LNCAP (cell line): ENCODE measurements around the gene FTH1.

ENCODE experiments used
- TF ChIP-seq, protein P1 (sequence below): fragments of 450-650 bp; IDR thresholded peaks from 2 replicates; pipeline ENCODE4 v1.5.1; 2017; ENCODE audit warnings: mild to moderate bottlenecking

Gene FTH1

DNA sequence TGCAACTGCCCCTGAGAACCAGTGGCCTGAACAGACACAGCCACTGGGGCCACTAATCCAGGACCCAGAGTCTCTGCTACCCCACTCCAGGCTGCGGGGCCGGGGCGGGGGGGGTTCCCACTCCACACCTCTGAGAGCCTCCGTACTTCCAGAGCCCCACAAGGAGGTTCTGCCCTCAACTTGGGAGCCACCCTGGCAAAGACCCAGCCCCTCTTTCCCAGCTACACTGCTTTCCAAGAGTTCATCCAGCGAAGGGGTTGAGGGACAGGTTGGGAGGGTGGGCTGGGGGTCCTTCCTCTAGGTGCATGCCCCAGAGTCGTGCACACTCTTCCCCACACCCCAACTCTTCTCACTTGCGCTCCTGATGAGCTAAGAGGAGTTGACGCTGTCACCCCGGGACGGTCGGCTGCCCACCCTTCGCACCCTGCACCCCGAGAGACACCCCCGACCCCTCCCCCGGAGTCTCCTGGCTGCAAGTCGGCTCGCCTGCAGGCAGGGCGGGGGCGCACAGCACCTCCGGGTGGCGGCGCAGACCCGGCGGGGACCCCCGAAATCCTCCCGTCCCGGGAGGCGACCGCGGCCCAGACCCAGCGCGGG, 50.6 kb downstream of the FTH1 start:
- TF ChIP-seq, protein P1, sequence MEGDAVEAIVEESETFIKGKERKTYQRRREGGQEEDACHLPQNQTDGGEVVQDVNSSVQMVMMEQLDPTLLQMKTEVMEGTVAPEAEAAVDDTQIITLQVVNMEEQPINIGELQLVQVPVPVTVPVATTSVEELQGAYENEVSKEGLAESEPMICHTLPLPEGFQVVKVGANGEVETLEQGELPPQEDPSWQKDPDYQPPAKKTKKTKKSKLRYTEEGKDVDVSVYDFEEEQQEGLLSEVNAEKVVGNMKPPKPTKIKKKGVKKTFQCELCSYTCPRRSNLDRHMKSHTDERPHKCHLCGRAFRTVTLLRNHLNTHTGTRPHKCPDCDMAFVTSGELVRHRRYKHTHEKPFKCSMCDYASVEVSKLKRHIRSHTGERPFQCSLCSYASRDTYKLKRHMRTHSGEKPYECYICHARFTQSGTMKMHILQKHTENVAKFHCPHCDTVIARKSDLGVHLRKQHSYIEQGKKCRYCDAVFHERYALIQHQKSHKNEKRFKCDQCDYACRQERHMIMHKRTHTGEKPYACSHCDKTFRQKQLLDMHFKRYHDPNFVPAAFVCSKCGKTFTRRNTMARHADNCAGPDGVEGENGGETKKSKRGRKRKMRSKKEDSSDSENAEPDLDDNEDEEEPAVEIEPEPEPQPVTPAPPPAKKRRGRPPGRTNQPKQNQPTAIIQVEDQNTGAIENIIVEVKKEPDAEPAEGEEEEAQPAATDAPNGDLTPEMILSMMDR, result no peak

DNA sequence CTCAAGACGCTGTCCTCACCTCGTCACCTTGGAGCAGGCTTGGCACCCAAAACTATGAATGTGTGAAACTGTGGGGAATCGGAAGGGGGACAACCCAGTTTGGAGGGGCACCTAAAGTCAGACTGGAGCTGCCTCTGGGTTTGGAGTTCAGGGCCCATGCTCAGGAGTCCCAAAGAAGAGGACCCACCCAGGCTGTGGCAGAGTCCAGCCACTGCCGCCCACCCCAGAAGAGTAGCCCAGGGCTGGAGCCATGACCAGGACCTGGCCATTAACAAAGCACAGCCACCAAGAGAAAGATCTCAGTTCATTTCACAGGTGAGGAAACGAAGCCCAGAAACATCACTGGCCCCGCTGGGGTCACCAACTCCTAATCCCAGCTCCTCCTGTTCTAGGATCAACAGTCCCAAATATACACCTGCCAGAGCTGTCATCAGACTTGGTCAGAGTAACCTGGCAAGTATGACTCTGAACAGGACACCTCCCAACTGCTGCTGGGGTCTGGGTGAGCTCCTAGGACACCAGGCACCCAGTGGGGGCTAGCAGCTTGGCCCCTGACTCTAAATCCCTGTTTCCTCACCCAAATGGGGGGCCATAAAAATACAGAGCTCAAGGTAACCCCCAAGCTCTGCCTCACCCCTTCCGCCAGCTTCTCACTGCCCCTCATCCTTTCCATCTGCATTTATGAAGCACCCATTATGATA, 52.8 kb downstream of the FTH1 start:
- TF ChIP-seq, protein P1, result no peak
